PC-3 (cell line): Measurements from ENCODE around the gene LRRC74A.

Experiments used
- CTCF ChIP-seq: fragments of 300-600 bp; sonication (generic); conservative IDR thresholded peaks from 2 replicates; pipeline ENCODE4 v1.5.1; 2017; ENCODE audit warnings: antibody characterized with exemption, low read depth, mild to moderate bottlenecking, low read length
- EZH2 ChIP-seq: fragments of 300-600 bp; sonication (generic); IDR thresholded peaks from one replicate; pipeline ENCODE4 v1.6.1; 2017; ENCODE audit warnings: antibody characterized with exemption, mild to moderate bottlenecking, low read length; ENCODE audit not compliant: unreplicated experiment
- EZH2phosphoT487 ChIP-seq: fragments of 300-600 bp; sonication (generic); IDR thresholded peaks from 2 replicates; pipeline ENCODE4 v1.6.1; 2018; ENCODE audit warnings: mild to moderate bottlenecking, antibody characterized with exemption, low read length, borderline replicate concordance

GRCh38 chr14:76812422-76813383, 13.5 kb upstream of the LRRC74A start, which contains the start of gene ANGEL1:
- TF ChIP-seq EZH2phosphoT487, result peak; percentile 92
- no peak for TF ChIP-seq CTCF
- TF ChIP-seq EZH2, result no peak
